HepG2 (cell line): ENCODE measurements around the gene DAB1. TPM values are rescaled to one million over a fixed set of nuclear protein-coding genes. Genes with fewer than 3 reads are reported as not detected.

Experiments
- ATAC-seq: fragments of 200-7000 bp; cut with Tn5 transposase; 3 replicates; pipeline ENCODE4 v1.9.1; 2020; ENCODE audit warnings: mild to moderate bottlenecking, moderate library complexity
- BruUV-seq: library from RNA; stranded (reverse); fragments of 400-500 nt; replicated peaks from 2 replicates; lab custom pipeline; 2021; lab: Mats Ljungman, UMichigan
- CTCF ChIA-PET: fragments of 300-600 bp; formaldehyde crosslinking; extraction: SDS; loops from one replicate; lab custom pipeline; 2021; ENCODE audit warnings: low total read pairs, inconsistent platforms, low intra/inter-chr PET ratio; lab: Yijun Ruan, JAX
- POLR2A ChIA-PET: fragments of 350-600 bp; sonication (Branson Sonifier 250); formaldehyde crosslinking; loops from one replicate; lab custom pipeline; 2020; ENCODE audit warnings: antibody characterized with exemption, inconsistent platforms; lab: Yijun Ruan, JAX
- DNase-seq: peaks from one replicate; pipeline ENCODE4 v3.0.0-alpha.2; 2015; ENCODE audit warnings: low spot score
- FAIRE-seq: peaks from 3 replicates; lab custom pipeline; 2011; peaks lifted over from hg19 to GRCh38; lab: Jason Lieb, UNC
- H2AFZ ChIP-seq: one replicate; pipeline ENCODE4 v1.6.1; 2011; ENCODE audit warnings: low read length, inconsistent platforms
- H3K27ac ChIP-seq: fragments of 300-600 bp; 3 replicates; pipeline ENCODE4 v1.8.0; 2011; ENCODE audit warnings: mixed run types, mild to moderate bottlenecking, mixed read lengths, low read length, inconsistent platforms; ENCODE audit not compliant: insufficient read depth; ENCODE audit errors: extremely low read length
- H3K27me3 ChIP-seq, 2 experiments: fragments of 200-600 bp in 1 of 2; 2 replicates in 1 of 2; 3 replicates in 1 of 2; pipeline versions ENCODE4 v1.6.0 to v1.8.0; 2011; ENCODE audit warnings: low read length in 2 of 2, mild to moderate bottlenecking in 2 of 2, moderate library complexity in 2 of 2, inconsistent platforms in 1 of 2; ENCODE audit not compliant: insufficient read depth in 2 of 2, control insufficient read depth in 1 of 2
- H3K36me3 ChIP-seq, 2 experiments: fragments of 200-600 bp in 1 of 2; replicated peaks in 1 of 2; 2 replicates in 1 of 2; 3 replicates in 1 of 2; pipeline versions ENCODE4 v1.5.1 to v1.8.0; 2011; ENCODE audit warnings: low read length in 2 of 2, inconsistent platforms in 1 of 2; ENCODE audit not compliant: insufficient read depth in 2 of 2, control insufficient read depth in 1 of 2
- H3K4me1 ChIP-seq: 2 replicates; pipeline ENCODE4 v1.5.1; 2012; ENCODE audit warnings: low read length, inconsistent platforms; ENCODE audit not compliant: insufficient read depth
- H3K4me2 ChIP-seq: 2 replicates; pipeline ENCODE4 v1.6.0; 2011; ENCODE audit warnings: low read depth, low read length, inconsistent platforms
- H3K4me3 ChIP-seq, 3 experiments: fragments of 200-600 bp in 1 of 3; sonication (generic), shearing (Covaris generic) in 1 of 3; replicated peaks in 1 of 3; 2 replicates each; pipeline ENCODE4 v1.5.1; 2011 to 2016; ENCODE audit warnings: low read length in 3 of 3, inconsistent platforms in 2 of 3, low read depth in 2 of 3, mild to moderate bottlenecking in 2 of 3, control low read depth in 1 of 3, mixed read lengths in 1 of 3; ENCODE audit not compliant: insufficient read depth in 1 of 3
- H3K79me2 ChIP-seq: one replicate; pipeline ENCODE4 v1.6.1; 2011; ENCODE audit warnings: low read length, inconsistent platforms; ENCODE audit not compliant: insufficient read depth
- H3K9ac ChIP-seq: 2 replicates; pipeline ENCODE4 v1.6.0; 2011; ENCODE audit warnings: mild to moderate bottlenecking, low read depth, low read length, inconsistent platforms; ENCODE audit not compliant: insufficient read depth
- H3K9me3 ChIP-seq: 2 replicates; pipeline ENCODE4 v1.5.1; 2012; ENCODE audit warnings: mild to moderate bottlenecking, low read length
- H4K20me1 ChIP-seq: 2 replicates; pipeline ENCODE4 v1.6.0; 2011; ENCODE audit warnings: inconsistent platforms, mild to moderate bottlenecking, low read length, moderate library complexity; ENCODE audit not compliant: insufficient read depth
- BCL6 ChIP-seq: IDR thresholded peaks from 2 replicates; pipeline ENCODE4 v1.6.1; 2016; ENCODE audit warnings: missing genetic modification reagents, missing compliant biosample characterization
- ETV6 ChIP-seq: sonication (generic); formaldehyde crosslinking; conservative IDR thresholded peaks from 2 replicates; pipeline ENCODE4 v1.4.0; 2020; ENCODE audit warnings: missing genetic modification reagents
- GLI4 ChIP-seq: sonication (generic); formaldehyde crosslinking; IDR thresholded peaks from 2 replicates; pipeline ENCODE4 v1.5.1; 2020; ENCODE audit warnings: missing genetic modification reagents, mild to moderate bottlenecking, moderate library complexity, borderline replicate concordance
- KAT7 ChIP-seq: IDR thresholded peaks from 2 replicates; pipeline ENCODE4 v1.6.1; 2018; ENCODE audit warnings: borderline replicate concordance, missing compliant biosample characterization
- U2AF1 ChIP-seq: fragments of 200-400 bp; formaldehyde crosslinking; optimal IDR thresholded peaks from 2 replicates; pipeline ENCODE3; 2017; ENCODE audit warnings: mild to moderate bottlenecking, low read depth, low read length
- ZBTB7B ChIP-seq: sonication (generic); formaldehyde crosslinking; IDR thresholded peaks from 2 replicates; pipeline ENCODE4 v1.4.0; 2020; ENCODE audit warnings: missing genetic modification reagents
- ZNF841 ChIP-seq: sonication (generic); formaldehyde crosslinking; IDR thresholded peaks from 2 replicates; pipeline ENCODE4 v1.8.1; 2023; ENCODE audit warnings: missing genetic modification reagents, borderline replicate concordance
- WGBS: methylation state at CpG from one replicate; pipeline ENCODE4 v1.1.6; 2017; ENCODE audit warnings: low lambda C conversion rate; 5-methylcytosine and 5-hydroxymethylcytosine counted together
- in situ Hi-C: cut with HindIII; loops from 2 replicates; pipeline ENCODE4 v1.10.0; 2017; ENCODE audit warnings: low pct_unique_long_range_greater_than_20kb; ENCODE audit not compliant: extremely low pct_ligation_motif_present
- intact Hi-C: fragments of 100-400 bp; cut with micrococcal nuclease; formaldehyde crosslinking; loops from one replicate; pipeline ENCODE4 v1.10.0; 2022; ENCODE audit not compliant: unreplicated experiment
- polyA plus RNA-seq, 8 experiments: library from polyadenylated mRNA; depleted of rRNA in 3 of 8; stranded (reverse) in 7 of 8; unstranded in 1 of 8; fragments of >200 nt; fragmentation: Illumina TruSeq in 4 of 8; extraction: Trizol in 4 of 8; gene quantifications; 2 replicates each; pipeline versions ENCODE4 v1.2.1 to v1.2.3, GENCODE V29; 2011 to 2016; ENCODE audit warnings: low read depth in 4 of 8, missing spikeins in 1 of 8, mixed read lengths in 1 of 8; ENCODE audit not compliant: insufficient read depth in 1 of 8
- total RNA-seq, 5 experiments: library from RNA; depleted of rRNA; stranded (reverse); fragments of >200 nt; fragmentation: Illumina TruSeq; extraction: Trizol; gene quantifications; 2 replicates each; pipeline ENCODE4 v1.2.3, GENCODE V29; 2016; ENCODE audit warnings: low read depth in 1 of 5
- TF ChIP-seq, protein P1 (sequence below): sonication (generic); formaldehyde crosslinking; IDR thresholded peaks from 2 replicates; pipeline ENCODE4 v1.9.0; 2022; ENCODE audit warnings: low read depth, missing genetic modification reagents
- TF ChIP-seq, protein P2 (sequence below): sonication (generic); formaldehyde crosslinking; IDR thresholded peaks from 2 replicates; pipeline ENCODE4 v1.8.0; 2022; ENCODE audit warnings: missing genetic modification reagents, mild to moderate bottlenecking, inconsistent platforms, borderline replicate concordance
- TF ChIP-seq, protein P3 (sequence below): sonication (generic); formaldehyde crosslinking; IDR thresholded peaks from 2 replicates; pipeline ENCODE4 v1.5.1; 2020; ENCODE audit warnings: missing genetic modification reagents, mild to moderate bottlenecking, borderline replicate concordance
- TF ChIP-seq, protein P4 (sequence below): sonication (generic); formaldehyde crosslinking; IDR thresholded peaks from 2 replicates; pipeline ENCODE4 v1.5.1; 2020; ENCODE audit warnings: mild to moderate bottlenecking, moderate library complexity, missing genetic modification reagents
- TF ChIP-seq, protein P5 (sequence below): sonication (generic); formaldehyde crosslinking; conservative IDR thresholded peaks from 2 replicates; pipeline ENCODE4 v1.4.0; 2020; ENCODE audit warnings: mild to moderate bottlenecking, missing genetic modification reagents, moderate library complexity

DAB1 gene
- total and polyA plus RNA-seq, 2 of the 13 experiments (the other 11 are each of a cell fraction or from before 2014, with no cell fraction given) = 0.04 to 0.13 TPM

DNA sequence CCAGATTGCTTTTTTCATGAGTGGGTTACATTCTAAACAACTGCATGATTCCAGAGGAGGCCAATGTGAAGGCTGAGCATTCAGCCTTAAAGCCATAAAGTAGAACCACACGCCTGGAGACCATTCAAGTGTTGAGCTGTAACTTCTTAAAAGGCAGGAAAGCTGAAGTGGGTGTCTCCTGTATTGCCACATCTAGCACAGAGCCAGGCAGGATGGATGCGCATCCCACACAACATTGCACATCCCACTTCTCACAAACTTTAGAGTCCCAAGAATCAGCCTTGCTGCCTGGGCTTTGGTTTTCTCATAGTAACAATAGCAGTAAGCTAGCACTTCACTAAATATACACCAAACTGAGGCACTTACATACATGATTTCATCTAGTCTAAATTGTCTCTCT lies 151.7 kb downstream of the DAB1 start (continued):
- TF ChIP-seq, protein P1, sequence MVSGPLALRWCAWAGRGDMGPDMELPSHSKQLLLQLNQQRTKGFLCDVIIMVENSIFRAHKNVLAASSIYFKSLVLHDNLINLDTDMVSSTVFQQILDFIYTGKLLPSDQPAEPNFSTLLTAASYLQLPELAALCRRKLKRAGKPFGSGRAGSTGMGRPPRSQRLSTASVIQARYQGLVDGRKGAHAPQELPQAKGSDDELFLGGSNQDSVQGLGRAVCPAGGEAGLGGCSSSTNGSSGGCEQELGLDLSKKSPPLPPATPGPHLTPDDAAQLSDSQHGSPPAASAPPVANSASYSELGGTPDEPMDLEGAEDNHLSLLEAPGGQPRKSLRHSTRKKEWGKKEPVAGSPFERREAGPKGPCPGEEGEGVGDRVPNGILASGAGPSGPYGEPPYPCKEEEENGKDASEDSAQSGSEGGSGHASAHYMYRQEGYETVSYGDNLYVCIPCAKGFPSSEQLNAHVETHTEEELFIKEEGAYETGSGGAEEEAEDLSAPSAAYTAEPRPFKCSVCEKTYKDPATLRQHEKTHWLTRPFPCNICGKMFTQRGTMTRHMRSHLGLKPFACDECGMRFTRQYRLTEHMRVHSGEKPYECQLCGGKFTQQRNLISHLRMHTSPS (CRISPR knock-in tag) = no peak
- TF ChIP-seq ETV6 (CRISPR knock-in tag) (no peak), KAT7 (CRISPR knock-in tag) (no peak), ZBTB7B (no peak), BCL6 (CRISPR knock-in tag) (no peak)
- TF ChIP-seq, protein P2, sequence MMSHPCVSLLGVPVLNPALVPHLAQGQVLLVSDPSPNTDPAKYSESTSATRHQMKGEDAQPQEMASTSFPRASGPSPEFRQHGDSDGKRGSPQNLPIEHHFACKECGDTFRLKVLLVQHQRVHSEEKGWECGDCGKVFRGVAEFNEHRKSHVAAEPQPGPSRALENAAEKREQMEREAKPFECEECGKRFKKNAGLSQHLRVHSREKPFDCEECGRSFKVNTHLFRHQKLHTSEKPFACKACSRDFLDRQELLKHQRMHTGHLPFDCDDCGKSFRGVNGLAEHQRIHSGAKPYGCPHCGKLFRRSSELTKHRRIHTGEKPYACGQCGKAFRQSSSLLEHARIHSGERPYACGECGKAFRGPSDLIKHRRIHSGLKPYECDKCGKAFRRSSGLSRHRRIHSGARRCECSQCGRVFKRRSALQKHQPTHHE = no peak
- TF ChIP-seq, protein P3, sequence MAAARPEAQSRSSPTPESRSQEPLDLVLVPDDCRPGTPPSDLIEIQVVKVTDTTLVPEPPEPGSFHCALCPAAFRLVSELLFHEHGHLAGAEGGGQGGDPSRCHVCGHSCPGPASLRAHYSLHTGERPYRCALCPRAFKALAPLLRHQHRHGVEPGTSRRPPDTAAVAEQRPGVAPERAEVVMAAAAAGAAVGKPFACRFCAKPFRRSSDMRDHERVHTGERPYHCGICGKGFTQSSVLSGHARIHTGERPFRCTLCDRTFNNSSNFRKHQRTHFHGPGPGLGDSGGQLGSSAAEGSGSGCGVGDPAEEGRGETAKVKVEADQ (CRISPR knock-in tag) = no peak

DNA sequence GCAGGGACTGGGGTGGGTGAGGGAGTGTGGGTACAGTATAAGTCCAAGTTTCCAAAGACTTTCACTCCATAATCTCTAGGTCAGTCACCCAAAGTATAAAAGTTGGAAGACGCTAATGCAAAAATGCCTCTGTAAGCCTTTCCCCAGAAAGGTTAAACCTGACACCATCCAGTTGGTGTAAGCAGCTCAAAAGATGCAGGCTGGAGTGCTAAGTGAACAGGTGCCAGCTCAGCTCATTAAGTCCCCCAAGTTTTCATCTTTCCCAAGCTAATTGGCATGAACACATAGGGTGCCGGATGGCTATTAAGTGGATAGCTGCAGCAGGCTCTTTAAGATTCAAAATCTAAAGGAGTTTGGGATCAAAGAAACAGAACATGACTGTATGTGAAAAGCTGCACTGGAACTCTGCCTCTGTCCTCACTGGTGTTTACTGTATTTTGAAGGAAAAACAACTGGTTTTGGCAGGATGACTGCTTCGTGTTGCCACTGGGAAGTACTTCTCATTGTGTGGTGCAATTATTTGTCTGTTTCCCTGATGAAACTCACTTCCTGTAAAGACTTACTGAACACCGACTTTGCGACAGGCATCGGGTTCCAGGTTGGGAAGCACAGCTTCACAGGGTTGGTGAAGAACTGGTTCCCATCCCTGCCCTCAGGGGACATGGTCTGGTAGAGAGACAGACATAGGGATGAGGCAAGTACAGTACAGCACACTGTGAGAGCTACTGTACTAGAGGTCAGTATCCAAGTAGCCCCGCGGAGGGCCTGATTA lies 152.7 kb downstream of the DAB1 start:
- ATAC-seq = no peak
- Histone ChIP-seq H3K4me3 (no peak overlapping the region), H3K9ac (no peak overlapping the region), H3K4me2 (no peak overlapping the region), H3K27me3 (no peaks in the 10 kb centered on the region), H3K4me1 (no peaks in the 10 kb centered on the region), H3K27ac (no peak overlapping the region), H3K79me2 (no peaks in the 10 kb centered on the region), H3K36me3 (no peaks in the 10 kb centered on the region), H4K20me1 (no peaks in the 10 kb centered on the region), H2AFZ (no peak overlapping the region), H3K9me3 (no peaks in the 10 kb centered on the region)
- POLR2A ChIA-PET = no interaction called here
- no TSS peak for BruUV-seq
- DNase-seq = no peak
- intact Hi-C loops (no loop called here), in situ Hi-C loops (no loop called here)
- FAIRE-seq = no peak
- WGBS = 90% methylated on average over 6 of the region's 8 CpGs
- CTCF ChIA-PET = no interaction called here
- TF ChIP-seq U2AF1 (no peak), GLI4 (CRISPR knock-in tag) (no peak), ZNF841 (no peak)
- TF ChIP-seq, protein P4, sequence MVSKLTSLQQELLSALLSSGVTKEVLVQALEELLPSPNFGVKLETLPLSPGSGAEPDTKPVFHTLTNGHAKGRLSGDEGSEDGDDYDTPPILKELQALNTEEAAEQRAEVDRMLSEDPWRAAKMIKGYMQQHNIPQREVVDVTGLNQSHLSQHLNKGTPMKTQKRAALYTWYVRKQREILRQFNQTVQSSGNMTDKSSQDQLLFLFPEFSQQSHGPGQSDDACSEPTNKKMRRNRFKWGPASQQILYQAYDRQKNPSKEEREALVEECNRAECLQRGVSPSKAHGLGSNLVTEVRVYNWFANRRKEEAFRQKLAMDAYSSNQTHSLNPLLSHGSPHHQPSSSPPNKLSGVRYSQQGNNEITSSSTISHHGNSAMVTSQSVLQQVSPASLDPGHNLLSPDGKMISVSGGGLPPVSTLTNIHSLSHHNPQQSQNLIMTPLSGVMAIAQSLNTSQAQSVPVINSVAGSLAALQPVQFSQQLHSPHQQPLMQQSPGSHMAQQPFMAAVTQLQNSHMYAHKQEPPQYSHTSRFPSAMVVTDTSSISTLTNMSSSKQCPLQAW (CRISPR knock-in tag) = no peak
- TF ChIP-seq, protein P5, sequence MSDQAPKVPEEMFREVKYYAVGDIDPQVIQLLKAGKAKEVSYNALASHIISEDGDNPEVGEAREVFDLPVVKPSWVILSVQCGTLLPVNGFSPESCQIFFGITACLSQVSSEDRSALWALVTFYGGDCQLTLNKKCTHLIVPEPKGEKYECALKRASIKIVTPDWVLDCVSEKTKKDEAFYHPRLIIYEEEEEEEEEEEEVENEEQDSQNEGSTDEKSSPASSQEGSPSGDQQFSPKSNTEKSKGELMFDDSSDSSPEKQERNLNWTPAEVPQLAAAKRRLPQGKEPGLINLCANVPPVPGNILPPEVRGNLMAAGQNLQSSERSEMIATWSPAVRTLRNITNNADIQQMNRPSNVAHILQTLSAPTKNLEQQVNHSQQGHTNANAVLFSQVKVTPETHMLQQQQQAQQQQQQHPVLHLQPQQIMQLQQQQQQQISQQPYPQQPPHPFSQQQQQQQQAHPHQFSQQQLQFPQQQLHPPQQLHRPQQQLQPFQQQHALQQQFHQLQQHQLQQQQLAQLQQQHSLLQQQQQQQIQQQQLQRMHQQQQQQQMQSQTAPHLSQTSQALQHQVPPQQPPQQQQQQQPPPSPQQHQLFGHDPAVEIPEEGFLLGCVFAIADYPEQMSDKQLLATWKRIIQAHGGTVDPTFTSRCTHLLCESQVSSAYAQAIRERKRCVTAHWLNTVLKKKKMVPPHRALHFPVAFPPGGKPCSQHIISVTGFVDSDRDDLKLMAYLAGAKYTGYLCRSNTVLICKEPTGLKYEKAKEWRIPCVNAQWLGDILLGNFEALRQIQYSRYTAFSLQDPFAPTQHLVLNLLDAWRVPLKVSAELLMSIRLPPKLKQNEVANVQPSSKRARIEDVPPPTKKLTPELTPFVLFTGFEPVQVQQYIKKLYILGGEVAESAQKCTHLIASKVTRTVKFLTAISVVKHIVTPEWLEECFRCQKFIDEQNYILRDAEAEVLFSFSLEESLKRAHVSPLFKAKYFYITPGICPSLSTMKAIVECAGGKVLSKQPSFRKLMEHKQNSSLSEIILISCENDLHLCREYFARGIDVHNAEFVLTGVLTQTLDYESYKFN (CRISPR knock-in tag) = no peak
